Motor neuron (in vitro differentiated cells): ENCODE results near the gene TSHZ2. TPM values are rescaled to one million over a fixed set of nuclear protein-coding genes. Genes with fewer than 3 reads are reported as not detected.

Experiments used
- ATAC-seq, 8 experiments: fragments of 200-7000 bp; cut with Tn5 transposase; replicated peaks in 6 of 8; 2 replicates each; pipeline ENCODE4 v1.8.0; 2021; ENCODE audit warnings: mild to moderate bottlenecking in 8 of 8, moderate library complexity in 8 of 8
- H3K27ac ChIP-seq, 2 donors: fragments of 250-450 bp; sonication (Bioruptor Pico); 2 replicates each; pipeline ENCODE4 v1.9.0; 2021; ENCODE audit warnings: antibody characterized with exemption in 2 of 2, mild to moderate bottlenecking in 2 of 2, moderate library complexity in 1 of 2
- H3K4me1 ChIP-seq, 2 donors: fragments of 250-450 bp; sonication (Bioruptor Pico); replicated peaks in 1 of 2; 2 replicates each; pipeline ENCODE4 v1.6.1; 2021; ENCODE audit warnings: antibody characterized with exemption in 2 of 2, mild to moderate bottlenecking in 2 of 2, moderate library complexity in 1 of 2
- H3K4me3 ChIP-seq, 5 donors: fragments of 250-450 bp; sonication (Bioruptor Pico); 2 replicates each; pipeline ENCODE4 v1.9.0; 2021; ENCODE audit warnings: antibody characterized with exemption in 5 of 5, mild to moderate bottlenecking in 5 of 5, moderate library complexity in 4 of 5
- whole genome bisulfite sequencing, 10 experiments: fragments of 450-650 bp; shearing (Covaris generic); methylation state at CpG; one replicate each; pipeline ENCODE4 v1.0.0; 2022; 5-methylcytosine and 5-hydroxymethylcytosine counted together
- in situ Hi-C, 9 experiments: fragments of 400-800 bp; cut with MboI; loops; one replicate each; pipeline ENCODE4 v1.15.0; 2021; ENCODE audit warnings: low sequenced_read_pairs in 9 of 9, low pct_unique_long_range_greater_than_20kb in 2 of 9; ENCODE audit not compliant: unreplicated experiment in 9 of 9
- total RNA-seq, 8 experiments: library from RNA; unstranded; fragments of 300-600 nt; gene quantifications; 2 replicates each; pipeline versions ENCODE4 v1.2.3 to v1.2.4, GENCODE V29; 2022

Gene TSHZ2
- total RNA-seq, 8 experiments from 2014 or later = 11.4 to 125 (median 47.7) TPM

DNA sequence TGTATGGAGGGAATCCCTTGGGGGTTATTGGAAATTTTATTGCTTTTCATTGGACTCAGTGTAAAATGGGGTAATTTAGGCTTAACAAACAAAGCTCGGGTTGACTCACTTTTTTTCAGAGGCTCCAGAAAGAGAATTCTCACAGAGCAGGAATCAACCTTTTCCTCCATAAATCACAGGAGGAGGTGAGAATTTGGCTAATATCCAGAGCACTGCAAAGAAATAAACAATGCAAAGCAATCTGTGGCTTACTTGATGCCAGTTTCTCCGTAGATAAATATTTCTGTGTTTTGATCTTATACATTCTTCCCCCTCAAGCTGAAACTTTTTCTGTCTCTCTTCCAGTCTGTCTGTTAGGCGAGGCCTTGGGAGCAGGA, 176.6 kb downstream of the TSHZ2 start:
- H3K4me1 ChIP-seq = peaks cover 23 to 31% of the 10 kb centered on the region in 2 donors
- in situ Hi-C loops = no loop called here
- WGBS, 10 experiments = 40 to 90% (median 44%) methylated on average over 2 to 3 of the region's 3 CpGs; no CpG with 5 or more reads in 2 of the 10 experiments
- H3K4me3 ChIP-seq = no peak overlapping the region
- ATAC-seq = peak in 5 of 8 experiments; percentile 18 to 34 (median 24)
- no peak overlapping the region for H3K27ac ChIP-seq

DNA sequence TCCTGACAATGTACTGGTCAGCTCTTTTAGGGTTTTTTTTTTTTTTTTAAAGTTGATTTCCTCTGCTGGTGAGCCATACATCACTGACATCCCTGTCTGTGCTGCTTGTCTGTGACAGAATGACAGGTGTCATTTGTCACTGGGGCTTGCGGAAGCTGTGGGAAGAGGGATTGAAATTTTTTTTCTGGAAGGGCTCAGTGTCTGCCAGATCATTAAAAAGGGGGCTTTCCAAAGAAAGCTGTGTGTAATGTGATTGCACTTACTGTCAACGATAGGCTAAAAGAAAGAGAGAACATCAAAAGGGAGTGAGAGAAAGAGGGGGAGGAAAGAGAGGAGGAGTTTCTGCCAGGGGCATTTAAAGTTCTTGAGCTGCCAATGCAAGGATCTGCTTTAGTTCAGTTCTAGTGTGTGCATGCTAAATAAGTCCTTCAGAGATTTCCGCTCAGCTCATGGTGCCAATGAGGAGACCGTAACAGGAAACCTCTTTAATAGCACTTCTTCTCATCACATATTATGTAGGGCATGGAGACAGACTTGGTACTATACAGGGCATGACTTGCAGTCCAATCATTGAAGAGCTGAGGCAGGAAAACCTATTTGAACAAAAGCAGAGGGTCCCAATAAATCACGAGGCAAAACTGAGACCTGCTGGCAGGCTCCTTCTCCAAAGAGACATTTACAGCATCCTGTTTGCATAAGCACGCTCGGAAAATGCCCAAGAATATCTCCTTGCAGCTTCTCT, 177.2 kb downstream of the TSHZ2 start:
- WGBS, 10 experiments = 20 to 73% (median 37%) methylated on average over 1 to 7 of the region's 7 CpGs; no CpG with 5 or more reads in 1 of the 10 experiments
- ATAC-seq = peak in 6 of 8 experiments; percentile 38 to 70 (median 58)
- H3K4me1 ChIP-seq = peaks cover 24 to 31% of the 10 kb centered on the region in 2 donors
- in situ Hi-C loops = no loop called here
- H3K27ac ChIP-seq = no peak overlapping the region
- no peak overlapping the region for H3K4me3 ChIP-seq

DNA sequence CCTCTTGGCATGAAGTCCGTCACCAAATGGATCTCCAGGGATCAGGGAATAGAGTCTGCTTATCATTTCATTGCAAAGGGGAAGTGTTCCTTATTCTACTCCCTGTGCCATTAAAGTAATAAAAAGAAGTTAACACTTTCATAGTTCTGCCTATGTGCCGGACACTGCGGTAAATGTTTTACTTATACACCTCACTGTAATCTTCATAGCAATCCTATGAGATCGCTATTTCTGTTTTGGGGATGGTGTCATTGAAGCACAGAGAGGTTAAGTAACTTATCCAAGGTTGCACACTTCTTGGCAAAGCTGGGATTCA, 177.7 kb downstream of the TSHZ2 start:
- ATAC-seq = no peak
- H3K4me3 ChIP-seq = no peak overlapping the region
- H3K27ac ChIP-seq = no peak overlapping the region
- 70 to 98% (median 89%) methylated on average over 2 to 4 of the region's 4 CpGs; no CpG with 5 or more reads in 3 of the 10 experiments for WGBS, 10 experiments
- in situ Hi-C loops = no loop called here
- peaks cover 24 to 31% of the 10 kb centered on the region in 2 donors for H3K4me1 ChIP-seq

DNA sequence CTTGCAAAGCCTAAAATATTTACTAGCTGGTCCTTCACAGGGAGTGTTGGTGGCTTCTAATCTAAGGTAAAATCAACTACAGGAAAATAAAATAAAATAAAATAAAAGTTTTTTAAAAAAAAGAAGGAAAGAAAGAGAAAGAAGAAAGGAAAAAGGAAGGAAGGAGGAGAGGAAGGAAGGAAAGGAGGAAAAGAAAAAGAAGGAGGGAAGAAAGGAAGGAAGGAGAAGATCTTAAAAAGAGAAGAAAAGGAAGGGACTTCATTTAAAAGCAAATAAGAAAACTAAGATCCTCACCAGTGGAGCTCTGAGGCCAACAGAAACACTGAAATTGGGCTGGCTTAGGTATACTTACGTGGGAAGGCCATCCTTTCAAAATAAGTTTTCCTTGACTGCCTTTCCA, 178.4 kb downstream of the TSHZ2 start:
- in situ Hi-C loops = no loop called here
- Histone ChIP-seq H3K4me3 (no peak overlapping the region), H3K27ac (no peak overlapping the region), H3K4me1 (peaks cover 24 to 31% of the 10 kb centered on the region in 2 donors)
- ATAC-seq = no peak
- WGBS, 10 experiments = 80 to 100% (median 96%) methylated on average over 1 of the region's 1 CpG; no CpG with 5 or more reads in 1 of the 10 experiments

DNA sequence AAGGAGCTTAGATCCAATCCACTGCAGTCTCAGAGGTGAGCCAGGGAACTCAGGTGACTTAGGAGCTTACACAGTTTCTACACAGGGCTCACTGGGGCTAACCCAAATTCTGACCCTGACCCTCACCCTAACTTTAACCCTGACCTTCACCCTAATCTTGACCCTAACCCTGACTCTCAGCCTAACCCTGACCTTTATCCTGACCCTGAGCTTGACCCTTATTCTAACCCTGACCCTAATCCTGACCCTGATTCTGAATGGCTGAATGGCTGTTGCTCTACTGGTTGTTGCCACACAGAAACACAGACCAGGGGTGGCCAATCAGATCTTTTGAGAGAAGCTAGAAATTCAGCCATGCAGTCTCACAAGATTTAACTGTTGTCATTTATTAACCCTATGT, 180.1 kb downstream of the TSHZ2 start:
- H3K27ac ChIP-seq = no peak overlapping the region

DNA sequence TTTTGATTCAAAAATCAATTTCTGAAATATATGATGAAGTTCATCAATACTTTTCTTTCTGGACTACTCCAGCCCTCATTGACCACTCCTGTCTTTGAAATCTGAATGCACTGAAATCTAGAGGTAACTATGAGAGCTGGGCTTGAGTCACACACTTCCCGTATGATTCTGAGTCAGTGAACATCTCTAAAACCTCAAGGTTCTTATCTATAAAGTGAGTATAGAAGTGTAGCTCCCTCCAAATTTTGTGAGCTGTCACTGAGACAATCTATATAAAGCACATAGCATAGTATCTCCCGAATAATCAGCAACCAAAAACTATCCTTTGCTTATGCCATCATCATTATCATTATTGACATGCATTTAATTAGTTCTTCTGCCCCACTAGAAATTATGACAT, 182.4 kb downstream of the TSHZ2 start:
- Histone ChIP-seq H3K4me3 (no peak overlapping the region), H3K4me1 (peaks cover 10% of the 10 kb centered on the region in 2 donors), H3K27ac (no peak overlapping the region)
- 29 to 100% (median 88%) methylated on average over 1 to 2 of the region's 2 CpGs; no CpG with 5 or more reads in 2 of the 10 experiments for WGBS, 10 experiments
- in situ Hi-C loops = no loop called here
- ATAC-seq = no peak

More for the DNA sequence above, 180.1 kb downstream of the TSHZ2 start:
- Histone ChIP-seq H3K4me1 (peaks cover 24 to 26% of the 10 kb centered on the region in 2 donors), H3K4me3 (no peak overlapping the region)
- in situ Hi-C loops = no loop called here
- ATAC-seq = no peak

DNA sequence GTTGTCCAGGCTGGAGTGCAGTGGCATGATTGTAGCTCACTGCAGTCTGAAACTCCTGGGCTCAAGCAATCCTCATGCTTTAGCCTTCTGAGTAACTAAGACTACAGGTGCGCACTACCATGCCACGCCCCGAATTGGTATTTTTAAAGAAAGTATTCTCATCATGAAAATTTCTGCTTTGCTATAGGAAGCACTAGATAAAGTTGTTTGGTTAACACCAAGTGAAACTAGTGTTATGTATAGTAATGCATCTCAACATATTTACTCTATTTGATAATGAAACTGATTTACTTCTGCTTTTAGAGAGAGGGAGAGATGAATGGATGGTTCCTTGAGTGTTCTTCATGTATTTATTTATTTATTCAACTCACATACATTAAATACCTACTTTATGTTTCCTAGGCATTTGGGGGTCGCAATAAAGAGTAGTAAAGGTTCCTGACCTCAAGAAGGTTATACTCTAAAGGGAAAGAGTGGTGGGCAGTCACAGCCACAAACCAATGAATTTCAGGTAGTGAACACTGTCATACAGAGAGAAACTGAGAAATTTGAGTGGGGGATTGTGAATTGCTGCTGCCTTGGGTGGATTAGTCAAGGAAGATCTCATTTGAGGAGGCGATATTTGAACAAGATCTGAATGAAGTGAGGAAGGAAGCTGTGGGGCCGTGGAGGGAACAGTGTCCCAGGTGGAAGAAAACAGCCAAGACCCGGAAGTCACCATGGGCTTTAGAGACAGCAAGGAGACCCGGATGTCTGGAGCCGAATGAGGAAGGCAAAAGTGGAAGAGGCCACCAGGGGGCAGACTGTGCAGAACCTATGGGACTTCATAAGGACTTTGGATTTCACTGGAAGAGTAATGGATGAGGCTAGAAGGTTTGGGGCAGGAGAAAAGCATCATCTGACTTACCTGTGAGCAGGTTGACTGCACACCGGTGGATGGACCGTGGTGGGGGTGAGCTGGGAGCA, 185.6 kb downstream of the TSHZ2 start:
- no peak for ATAC-seq
- in situ Hi-C loops = no loop called here
- no peak overlapping the region for H3K4me3 ChIP-seq
- H3K27ac ChIP-seq = no peak overlapping the region
- H3K4me1 ChIP-seq = peaks cover 5 to 11% of the 10 kb centered on the region in 2 donors
- 68 to 100% (median 89%) methylated on average over 1 to 10 of the region's 11 CpGs for WGBS, 10 experiments

DNA sequence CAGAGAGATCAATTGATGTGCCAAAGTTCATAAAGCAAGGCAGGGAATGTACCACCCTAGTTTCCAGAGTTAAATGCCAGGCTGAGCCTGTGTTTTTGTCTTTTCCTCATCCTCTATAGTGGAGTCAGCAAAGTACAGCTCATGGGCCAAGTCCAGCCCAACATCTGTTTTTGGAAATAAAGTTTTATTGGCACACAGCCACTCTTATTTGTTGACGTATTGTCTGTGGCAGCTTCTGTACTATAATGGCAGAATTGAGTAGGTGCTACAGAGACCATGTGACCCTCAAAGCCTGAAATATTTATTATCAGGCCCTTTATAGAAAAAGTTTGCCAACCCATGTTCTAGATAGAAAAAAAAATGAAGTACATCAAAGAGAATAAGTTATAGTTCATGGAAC, 187.0 kb downstream of the TSHZ2 start:
- 60 to 100% (median 90%) methylated on average over 1 of the region's 1 CpG; no CpG with 5 or more reads in 4 of the 10 experiments for WGBS, 10 experiments

DNA sequence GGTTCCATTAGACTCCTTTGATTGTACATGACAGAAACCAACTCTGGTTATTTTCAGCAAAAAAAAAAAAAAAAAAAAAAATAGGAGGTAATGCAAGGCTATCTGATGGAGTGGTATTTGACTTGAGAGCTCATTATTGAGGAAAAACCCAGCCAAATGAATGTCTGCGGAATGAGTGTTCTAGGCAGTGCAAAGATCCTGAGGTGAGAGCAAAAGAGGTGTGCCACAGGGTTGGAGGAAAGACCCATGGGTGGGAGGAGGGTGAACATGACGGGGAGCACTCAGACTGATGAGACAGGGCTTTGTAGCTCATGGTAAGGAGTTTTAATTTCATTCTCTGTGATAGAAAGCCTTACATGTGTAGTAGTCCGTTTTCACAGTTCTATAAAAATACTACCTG, 188.9 kb downstream of the TSHZ2 start:
- Histone ChIP-seq H3K27ac (no peak overlapping the region), H3K4me1 (peaks cover 10 to 11% of the 10 kb centered on the region in 2 donors), H3K4me3 (no peak overlapping the region)
- in situ Hi-C loops = no loop called here
- ATAC-seq = no peak
- 80 to 100% (median 100%) methylated on average over 1 to 3 of the region's 3 CpGs; no CpG with 5 or more reads in 1 of the 10 experiments for WGBS, 10 experiments

More for the DNA sequence above, 187.0 kb downstream of the TSHZ2 start:
- in situ Hi-C loops = no loop called here
- Histone ChIP-seq H3K4me3 (no peak overlapping the region), H3K27ac (no peak overlapping the region), H3K4me1 (peaks cover 10 to 11% of the 10 kb centered on the region in 2 donors)
- ATAC-seq = no peak

DNA sequence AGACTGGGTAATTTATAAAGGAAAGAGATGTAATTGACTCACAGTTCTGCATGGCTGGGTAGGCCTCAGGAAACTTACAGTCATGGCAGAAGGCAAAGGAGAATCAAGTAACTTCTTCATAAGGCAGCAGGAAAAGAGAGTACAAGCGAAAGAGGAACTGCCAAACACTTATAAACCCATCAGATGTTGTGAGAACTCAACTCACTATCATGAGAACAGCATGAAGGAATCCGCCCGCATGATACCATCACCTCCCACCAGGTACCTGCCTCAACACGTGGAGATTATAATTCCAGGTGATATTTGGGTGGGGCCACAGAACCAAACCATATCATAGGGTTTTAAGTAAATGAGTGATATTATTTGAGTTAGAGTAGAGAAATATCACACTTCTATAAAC, 189.3 kb downstream of the TSHZ2 start:
- no peak overlapping the region for H3K4me3 ChIP-seq
- in situ Hi-C loops = no loop called here
- 50 to 100% (median 96%) methylated on average over 1 to 4 of the region's 4 CpGs; no CpG with 5 or more reads in 3 of the 10 experiments for WGBS, 10 experiments
- no peak for ATAC-seq
- no peak overlapping the region for H3K27ac ChIP-seq
- H3K4me1 ChIP-seq = peaks cover 10 to 11% of the 10 kb centered on the region in 2 donors

DNA sequence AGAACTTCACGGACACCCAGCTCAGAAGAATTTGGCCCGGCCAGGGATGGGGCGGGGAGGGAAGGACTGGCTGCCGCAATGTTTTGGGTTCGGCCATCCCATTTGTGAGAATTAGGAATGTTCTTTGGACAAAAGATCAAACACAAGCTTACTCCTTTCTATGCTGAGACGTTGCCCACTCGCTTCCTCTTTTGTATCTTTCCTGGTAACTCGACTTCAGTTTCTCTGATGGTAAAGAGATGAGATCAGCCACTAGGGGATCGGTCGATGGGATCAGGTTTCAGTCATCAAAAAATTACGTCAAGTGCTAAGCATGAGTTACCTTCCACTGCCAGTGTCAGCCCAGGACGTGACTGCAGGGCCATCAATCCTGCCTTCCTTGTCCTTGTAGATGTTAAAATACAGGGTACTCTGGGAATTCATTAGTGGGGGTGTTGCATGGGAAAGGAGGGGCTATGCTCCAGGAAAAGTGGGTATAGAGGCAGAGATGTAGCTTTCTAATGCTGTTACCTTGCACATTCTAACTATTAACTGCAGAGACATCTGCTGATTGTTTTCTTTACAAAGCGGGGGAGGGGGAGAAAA, 190.2 kb downstream of the TSHZ2 start:
- Histone ChIP-seq H3K4me1 (peaks cover 10 to 11% of the 10 kb centered on the region in 2 donors), H3K27ac (no peak overlapping the region), H3K4me3 (no peak overlapping the region)
- in situ Hi-C loops = no loop called here
- ATAC-seq = peak; percentile 93 to 100 (median 99)
- 0 to 100% (median 38%) methylated on average over 1 to 13 of the region's 13 CpGs for WGBS, 10 experiments

DNA sequence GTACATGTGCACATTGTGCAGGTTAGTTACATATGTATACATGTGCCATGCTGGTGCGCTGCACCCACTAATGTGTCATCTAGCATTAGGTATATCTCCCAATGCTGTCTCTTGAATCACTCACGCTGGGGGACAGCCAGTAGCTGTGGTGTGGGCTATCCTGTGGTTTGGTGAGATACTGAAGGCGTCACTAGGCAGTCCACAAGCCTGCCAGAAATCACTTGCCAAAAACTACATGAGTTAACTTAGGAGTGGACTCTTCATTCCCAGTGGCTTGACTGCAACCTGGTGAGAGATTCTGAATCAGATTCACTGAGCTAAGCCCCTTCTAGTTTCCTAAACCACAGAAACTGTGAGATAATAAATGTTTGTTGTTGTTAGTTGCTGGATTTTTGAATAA, 191.3 kb downstream of the TSHZ2 start:
- H3K27ac ChIP-seq = no peak overlapping the region
- no peak overlapping the region for H3K4me3 ChIP-seq
- 57 to 100% (median 90%) methylated on average over 1 to 2 of the region's 3 CpGs; no CpG with 5 or more reads in 2 of the 10 experiments for WGBS, 10 experiments
- no peak for ATAC-seq
- peaks cover 10 to 11% of the 10 kb centered on the region in 2 donors for H3K4me1 ChIP-seq
- in situ Hi-C loops = no loop called here

DNA sequence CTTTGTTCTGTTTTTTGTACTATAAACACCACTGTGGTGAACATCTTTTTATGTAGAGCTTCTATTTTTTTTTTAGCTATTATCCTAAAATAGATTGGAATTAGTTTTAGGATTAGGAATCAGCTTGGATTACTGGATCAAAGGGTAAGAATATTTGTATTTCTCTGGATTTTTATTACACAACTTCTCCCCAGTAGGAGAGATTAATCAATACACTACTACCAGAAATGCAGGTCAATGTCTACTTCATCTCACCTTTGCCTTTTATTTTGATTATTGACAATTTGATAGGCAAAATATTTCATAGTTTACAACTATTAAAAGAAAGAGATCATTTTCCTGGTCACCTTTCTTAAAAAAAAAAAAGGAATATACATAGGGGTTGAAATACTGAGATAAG, 191.9 kb downstream of the TSHZ2 start:
- no peak for ATAC-seq
- Histone ChIP-seq H3K27ac (no peak overlapping the region), H3K4me3 (no peak overlapping the region), H3K4me1 (peaks cover 10 to 11% of the 10 kb centered on the region in 2 donors)
- in situ Hi-C loops = no loop called here
